ENCODE data around the gene CEP112. TPM values are rescaled to one million over a fixed set of nuclear protein-coding genes. Genes with fewer than 3 reads are reported as not detected.

CEP112 gene
- total RNA-seq, 1 donor from 2014 or later, result 9.7 TPM

DNA sequence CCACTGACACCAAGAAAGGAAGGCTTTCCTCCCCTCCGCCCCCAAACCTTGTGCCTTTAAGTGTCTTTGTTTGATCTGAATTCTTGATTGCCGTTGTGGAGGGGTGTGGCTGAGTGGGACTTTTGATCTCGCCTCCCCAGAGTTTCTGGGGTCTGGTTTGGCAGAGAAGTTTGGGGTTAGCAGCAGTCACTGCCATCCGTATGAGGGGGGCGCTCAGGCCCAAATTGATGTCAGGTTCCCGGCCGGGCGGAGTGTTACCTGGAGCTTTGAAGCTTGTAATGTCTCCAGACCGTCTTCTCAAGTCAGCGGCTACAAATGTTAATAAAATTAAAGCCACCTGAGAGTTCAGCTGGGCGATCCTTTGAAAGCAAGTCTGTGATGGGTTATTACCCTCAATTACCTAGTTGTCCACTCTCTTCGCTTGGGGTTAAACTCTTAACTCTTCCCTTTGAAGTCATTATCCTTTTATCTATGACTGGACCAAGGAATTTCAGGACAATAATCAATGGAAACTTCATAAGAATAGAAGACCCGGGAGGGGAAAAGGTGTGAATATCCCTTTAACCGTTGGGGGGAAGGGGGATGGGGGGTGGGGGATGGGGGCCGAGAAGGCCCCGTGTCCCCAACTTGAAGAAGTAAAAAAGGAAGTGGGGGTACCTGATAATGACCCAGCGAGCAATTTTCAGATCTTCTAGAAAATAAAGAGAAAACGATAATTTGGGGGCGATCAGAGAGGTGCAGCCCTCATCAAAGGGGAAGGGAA is 598.7 kb downstream of the CEP112 start:
- H3K9ac ChIP-seq, result no peak overlapping the region
- H3K9me3 ChIP-seq (ENCODE audit: low read depth), result no peaks in the 10 kb centered on the region
- H2AFZ ChIP-seq (replicated peaks), result no peak overlapping the region

GRCh38 chr17:65592125-65592965 is 599.6 kb downstream of the CEP112 start:
- H3K4me3 ChIP-seq, result no peak overlapping the region
- TF ChIP-seq, protein P1, sequence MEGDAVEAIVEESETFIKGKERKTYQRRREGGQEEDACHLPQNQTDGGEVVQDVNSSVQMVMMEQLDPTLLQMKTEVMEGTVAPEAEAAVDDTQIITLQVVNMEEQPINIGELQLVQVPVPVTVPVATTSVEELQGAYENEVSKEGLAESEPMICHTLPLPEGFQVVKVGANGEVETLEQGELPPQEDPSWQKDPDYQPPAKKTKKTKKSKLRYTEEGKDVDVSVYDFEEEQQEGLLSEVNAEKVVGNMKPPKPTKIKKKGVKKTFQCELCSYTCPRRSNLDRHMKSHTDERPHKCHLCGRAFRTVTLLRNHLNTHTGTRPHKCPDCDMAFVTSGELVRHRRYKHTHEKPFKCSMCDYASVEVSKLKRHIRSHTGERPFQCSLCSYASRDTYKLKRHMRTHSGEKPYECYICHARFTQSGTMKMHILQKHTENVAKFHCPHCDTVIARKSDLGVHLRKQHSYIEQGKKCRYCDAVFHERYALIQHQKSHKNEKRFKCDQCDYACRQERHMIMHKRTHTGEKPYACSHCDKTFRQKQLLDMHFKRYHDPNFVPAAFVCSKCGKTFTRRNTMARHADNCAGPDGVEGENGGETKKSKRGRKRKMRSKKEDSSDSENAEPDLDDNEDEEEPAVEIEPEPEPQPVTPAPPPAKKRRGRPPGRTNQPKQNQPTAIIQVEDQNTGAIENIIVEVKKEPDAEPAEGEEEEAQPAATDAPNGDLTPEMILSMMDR (IDR thresholded peaks at IDR 0.05), result no peak
- TF ChIP-seq EZH2 (IDR thresholded peaks at IDR 0.05) (no peak), EZH2phosphoT487 (IDR thresholded peaks at IDR 0.05) (no peak)
- H3K9ac ChIP-seq, result no peak overlapping the region
- Mint-ChIP-seq H3K36me3 (no peaks in the 10 kb centered on the region), H3K4me1 (peaks cover 57% of the 10 kb centered on the region), H3K27me3 (ENCODE audit: insufficient read depth, low read depth) (no peaks in the 10 kb centered on the region), H3K9me3 (peaks cover 2% of the 10 kb centered on the region), H3K27ac (peak overlapping the region; percentile 98), H3K4me3 (peak overlapping the region; percentile 8)
- no peaks in the 10 kb centered on the region for H3K9me3 ChIP-seq (ENCODE audit: low read depth)
- peaks cover 10% of the 10 kb centered on the region for H3K27me3 ChIP-seq
- H3K27ac ChIP-seq, result no peak overlapping the region
- H4K20me1 ChIP-seq (ENCODE audit: low read depth), result no peaks in the 10 kb centered on the region
- H3K4me2 ChIP-seq, result no peak overlapping the region
- H3K4me1 ChIP-seq, result peaks cover 22% of the 10 kb centered on the region
- peaks cover 9% of the 10 kb centered on the region for H3F3A ChIP-seq (ENCODE audit: low read depth)
- H3K36me3 ChIP-seq, result no peaks in the 10 kb centered on the region
- no peak overlapping the region for H2AFZ ChIP-seq (replicated peaks)
- H3K79me2 ChIP-seq (ENCODE audit: low read depth), result no peaks in the 10 kb centered on the region
- no peak for DNase-seq (ENCODE audit: low spot score)

More for the DNA sequence above, 598.7 kb downstream of the CEP112 start:
- H3K4me3 ChIP-seq, result peak overlapping the region; percentile 16
- Mint-ChIP-seq H3K27me3 (ENCODE audit: insufficient read depth, low read depth) (no peaks in the 10 kb centered on the region), H3K36me3 (no peaks in the 10 kb centered on the region), H3K9me3 (peaks cover 2% of the 10 kb centered on the region), H3K4me1 (peaks cover 49% of the 10 kb centered on the region), H3K4me3 (peak overlapping the region; percentile 73), H3K27ac (peak overlapping the region; percentile 98)
- peaks cover 10% of the 10 kb centered on the region for H3K27me3 ChIP-seq
- H3K79me2 ChIP-seq (ENCODE audit: low read depth), result no peaks in the 10 kb centered on the region
- no peaks in the 10 kb centered on the region for H3K36me3 ChIP-seq
- H4K20me1 ChIP-seq (ENCODE audit: low read depth), result no peaks in the 10 kb centered on the region
- no peak for TF ChIP-seq EZH2 (IDR thresholded peaks at IDR 0.05)
- TF ChIP-seq EZH2phosphoT487 (IDR thresholded peaks at IDR 0.05), result no peak
- TF ChIP-seq, protein P1 (IDR thresholded peaks at IDR 0.05), result no peak
- H3K27ac ChIP-seq, result no peak overlapping the region
- H3K4me2 ChIP-seq, result peak overlapping the region; percentile 58
- H3K4me1 ChIP-seq, result peaks cover 21% of the 10 kb centered on the region
- no peak for DNase-seq (ENCODE audit: low spot score)
- H3F3A ChIP-seq (ENCODE audit: low read depth), result peaks cover 9% of the 10 kb centered on the region

- no peak overlapping the region for H3K9ac ChIP-seq
- H3K4me1 Mint-ChIP-seq, result peaks cover 52% of the 10 kb centered on the region
Observed at GRCh38 chr17:65589321-65589720, 602.6 kb downstream of the CEP112 start.

More at GRCh38 chr17:65589321-65589720, 602.6 kb downstream of the CEP112 start:
- TF ChIP-seq EZH2 (IDR thresholded peaks at IDR 0.05) (no peak), EZH2phosphoT487 (IDR thresholded peaks at IDR 0.05) (no peak)
- TF ChIP-seq, protein P1 (IDR thresholded peaks at IDR 0.05), result no peak
- Histone ChIP-seq H4K20me1 (ENCODE audit: low read depth) (no peaks in the 10 kb centered on the region), H3K4me2 (no peak overlapping the region), H3K4me3 (no peak overlapping the region), H2AFZ (replicated peaks) (no peak overlapping the region), H3K79me2 (ENCODE audit: low read depth) (no peaks in the 10 kb centered on the region), H3K9me3 (ENCODE audit: low read depth) (no peaks in the 10 kb centered on the region), H3K36me3 (no peaks in the 10 kb centered on the region), H3K27me3 (peaks cover 10% of the 10 kb centered on the region), H3F3A (ENCODE audit: low read depth) (no peaks in the 10 kb centered on the region), H3K27ac (no peak overlapping the region), H3K4me1 (peaks cover 19% of the 10 kb centered on the region)
- no peak overlapping the region for H3K27ac Mint-ChIP-seq
- no peaks in the 10 kb centered on the region for H3K36me3 Mint-ChIP-seq
- H3K4me3 Mint-ChIP-seq, result no peak overlapping the region
- no peak for DNase-seq (ENCODE audit: low spot score)
- H3K9me3 Mint-ChIP-seq, result peaks cover 6% of the 10 kb centered on the region
- H3K27me3 Mint-ChIP-seq (ENCODE audit: insufficient read depth, low read depth), result no peaks in the 10 kb centered on the region

Data from neural progenitor cell (in vitro differentiated cells).